Measurements from ENCODE around the gene SPATC1L. TPM values are rescaled to one million over a fixed set of nuclear protein-coding genes. Genes with fewer than 3 reads are reported as not detected.

The SPATC1L gene
- polyA plus RNA-seq, 1 donor from 2014 or later: 20.6 TPM

GRCh38 chr21:46207920-46208591, 23.8 kb upstream of the SPATC1L start:
- Histone ChIP-seq H3K27me3 (ENCODE audit: insufficient read depth, low read depth, low read length) (no peaks in the 10 kb centered on the region), H3K9me2 (ENCODE audit: insufficient read depth, low read length) (no peaks in the 10 kb centered on the region), H3K9me3 (ENCODE audit: low read length) (no peaks in the 10 kb centered on the region), H3K4me3 (ENCODE audit: low read length) (no peak overlapping the region), H3K36me3 (ENCODE audit: insufficient read depth, low read length) (no peaks in the 10 kb centered on the region), H3F3A (ENCODE audit: insufficient read depth, low read length, poor library complexity, severe bottlenecking) (no peaks in the 10 kb centered on the region), H3K4me2 (ENCODE audit: low read length) (no peak overlapping the region), H3K9ac (ENCODE audit: low read length) (no peak overlapping the region), H3K27ac (ENCODE audit: low read length) (no peak overlapping the region), H4K20me1 (ENCODE audit: insufficient read depth) (no peaks in the 10 kb centered on the region), H2AFZ (ENCODE audit: low read depth, low read length) (no peak overlapping the region), H3K79me2 (replicated peaks; ENCODE audit: insufficient read depth, low read length) (no peaks in the 10 kb centered on the region)
- TF ChIP-seq RAD21 (conservative IDR thresholded peaks at IDR 0.05) (no peak), REST (IDR thresholded peaks at IDR 0.05; ENCODE audit: borderline replicate concordance) (no peak), SMC3 (conservative IDR thresholded peaks at IDR 0.05; ENCODE audit: poor library complexity) (no peak), TAF1 (IDR thresholded peaks at IDR 0.05; ENCODE audit: low read depth) (no peak), EP300 (conservative IDR thresholded peaks at IDR 0.05; ENCODE audit: poor library complexity, severe bottlenecking) (no peak), EZH2 (IDR thresholded peaks at IDR 0.05; ENCODE audit: borderline replicate concordance, insufficient read depth, low read length, poor library complexity, severe bottlenecking) (no peak), POLR2AphosphoS5 (IDR thresholded peaks at IDR 0.05) (no peak), MXI1 (conservative IDR thresholded peaks at IDR 0.05; ENCODE audit: poor library complexity, severe bottlenecking) (no peak)
- TF ChIP-seq, protein P1, sequence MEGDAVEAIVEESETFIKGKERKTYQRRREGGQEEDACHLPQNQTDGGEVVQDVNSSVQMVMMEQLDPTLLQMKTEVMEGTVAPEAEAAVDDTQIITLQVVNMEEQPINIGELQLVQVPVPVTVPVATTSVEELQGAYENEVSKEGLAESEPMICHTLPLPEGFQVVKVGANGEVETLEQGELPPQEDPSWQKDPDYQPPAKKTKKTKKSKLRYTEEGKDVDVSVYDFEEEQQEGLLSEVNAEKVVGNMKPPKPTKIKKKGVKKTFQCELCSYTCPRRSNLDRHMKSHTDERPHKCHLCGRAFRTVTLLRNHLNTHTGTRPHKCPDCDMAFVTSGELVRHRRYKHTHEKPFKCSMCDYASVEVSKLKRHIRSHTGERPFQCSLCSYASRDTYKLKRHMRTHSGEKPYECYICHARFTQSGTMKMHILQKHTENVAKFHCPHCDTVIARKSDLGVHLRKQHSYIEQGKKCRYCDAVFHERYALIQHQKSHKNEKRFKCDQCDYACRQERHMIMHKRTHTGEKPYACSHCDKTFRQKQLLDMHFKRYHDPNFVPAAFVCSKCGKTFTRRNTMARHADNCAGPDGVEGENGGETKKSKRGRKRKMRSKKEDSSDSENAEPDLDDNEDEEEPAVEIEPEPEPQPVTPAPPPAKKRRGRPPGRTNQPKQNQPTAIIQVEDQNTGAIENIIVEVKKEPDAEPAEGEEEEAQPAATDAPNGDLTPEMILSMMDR (IDR thresholded peaks at IDR 0.05; ENCODE audit: poor library complexity, severe bottlenecking): no peak

GRCh38 chr21:46207006-46207919, 23.0 kb upstream of the SPATC1L start:
- H3K9me2 ChIP-seq (ENCODE audit: insufficient read depth, low read length): no peaks in the 10 kb centered on the region
- H4K20me1 ChIP-seq (ENCODE audit: insufficient read depth): no peaks in the 10 kb centered on the region
- no peak overlapping the region for H2AFZ ChIP-seq (ENCODE audit: low read depth, low read length)
- no peak overlapping the region for H3K27ac ChIP-seq (ENCODE audit: low read length)
- no peaks in the 10 kb centered on the region for H3K9me3 ChIP-seq (ENCODE audit: low read length)
- no peaks in the 10 kb centered on the region for H3F3A ChIP-seq (ENCODE audit: insufficient read depth, low read length, poor library complexity, severe bottlenecking)
- no peak overlapping the region for H3K9ac ChIP-seq (ENCODE audit: low read length)
- no peaks in the 10 kb centered on the region for H3K79me2 ChIP-seq (replicated peaks; ENCODE audit: insufficient read depth, low read length)
- no peak overlapping the region for H3K4me3 ChIP-seq (ENCODE audit: low read length)
- no peaks in the 10 kb centered on the region for H3K36me3 ChIP-seq (ENCODE audit: insufficient read depth, low read length)
- H3K27me3 ChIP-seq (ENCODE audit: insufficient read depth, low read depth, low read length): no peaks in the 10 kb centered on the region
- TF ChIP-seq, protein P1 (IDR thresholded peaks at IDR 0.05; ENCODE audit: poor library complexity, severe bottlenecking): no peak
- TF ChIP-seq POLR2AphosphoS5 (IDR thresholded peaks at IDR 0.05) (no peak), REST (IDR thresholded peaks at IDR 0.05; ENCODE audit: borderline replicate concordance) (no peak), EP300 (conservative IDR thresholded peaks at IDR 0.05; ENCODE audit: poor library complexity, severe bottlenecking) (no peak), RAD21 (conservative IDR thresholded peaks at IDR 0.05) (no peak), EZH2 (IDR thresholded peaks at IDR 0.05; ENCODE audit: borderline replicate concordance, insufficient read depth, low read length, poor library complexity, severe bottlenecking) (no peak), MXI1 (conservative IDR thresholded peaks at IDR 0.05; ENCODE audit: poor library complexity, severe bottlenecking) (no peak), TAF1 (IDR thresholded peaks at IDR 0.05; ENCODE audit: low read depth) (no peak), SMC3 (conservative IDR thresholded peaks at IDR 0.05; ENCODE audit: poor library complexity) (no peak)
- H3K4me2 ChIP-seq (ENCODE audit: low read length): no peak overlapping the region
